LoVo (cell line): ENCODE data around the gene ZRSR2.
A peak's percentile ranks its signal among the peaks of the same experiment; 100 is the strongest.
"Not testable (repeated sequence)": the region's sequence is repeated elsewhere in the genome, so short reads cannot be mapped to it uniquely, and the experiment has no call there.

ENCODE experiments used
- DNase-seq: peaks from one replicate; pipeline ENCODE4 v3.0.0-alpha.2; 2016; ENCODE audit warnings: low spot score

ZRSR2 gene

DNA sequence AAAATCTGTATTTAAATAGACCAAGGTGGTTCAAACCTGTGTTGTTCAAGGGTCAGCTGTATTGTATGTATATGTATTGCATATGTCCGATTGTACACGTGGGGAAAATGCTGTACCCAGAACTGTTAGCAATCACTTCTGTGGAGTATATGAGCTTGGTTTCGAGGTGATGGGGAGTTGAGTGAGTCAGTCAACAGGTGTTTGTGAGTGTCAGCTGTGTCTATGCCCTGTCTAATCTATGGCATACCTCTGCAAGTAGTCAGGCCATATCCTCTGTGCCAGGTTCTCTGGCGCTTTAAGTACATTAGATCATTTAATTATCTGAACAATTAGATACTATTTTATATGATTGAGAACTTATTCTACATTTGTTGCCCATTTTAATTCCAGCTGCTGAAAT is 7.4 kb downstream of the ZRSR2 start:
- DNase-seq, result no peak

DNA sequence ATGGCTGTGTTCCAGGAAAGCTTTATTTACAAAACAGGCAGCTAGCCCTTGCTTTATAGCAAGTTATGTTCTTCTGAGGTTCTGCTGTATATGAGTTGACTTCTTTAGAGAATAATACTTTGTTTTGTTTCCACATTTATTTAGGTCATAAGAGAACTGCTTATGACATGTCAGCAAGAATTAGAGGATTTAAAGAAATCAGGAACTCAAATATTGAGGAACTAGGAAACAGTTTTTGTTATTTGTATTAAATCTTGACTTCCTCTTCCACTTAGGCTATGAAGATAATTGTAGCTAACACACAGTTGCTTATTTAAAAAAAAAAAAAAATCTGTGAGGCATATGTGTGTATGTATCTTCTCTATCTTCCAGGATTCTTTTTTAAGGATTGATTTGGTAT is 14.3 kb downstream of the ZRSR2 start:
- DNase-seq, result no peak

DNA sequence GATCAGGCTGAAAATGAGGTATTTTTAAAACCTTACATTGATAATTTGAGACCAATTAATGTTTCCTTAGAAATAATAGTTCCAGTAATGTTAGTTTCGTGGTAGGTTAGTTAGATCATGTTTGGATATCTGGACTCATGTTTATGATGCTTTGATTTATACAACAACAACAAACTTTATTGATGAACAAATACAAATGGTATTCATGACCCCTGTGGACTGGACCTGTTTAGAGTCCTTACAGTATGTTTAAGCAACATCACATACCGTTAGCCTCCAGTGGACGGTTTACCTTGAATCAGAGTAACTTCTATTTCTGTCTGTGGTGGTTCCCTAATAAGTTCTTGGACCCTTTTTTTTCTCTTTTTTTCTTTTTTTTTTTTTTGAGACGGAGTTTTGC is 18.0 kb downstream of the ZRSR2 start:
- no peak for DNase-seq

DNA sequence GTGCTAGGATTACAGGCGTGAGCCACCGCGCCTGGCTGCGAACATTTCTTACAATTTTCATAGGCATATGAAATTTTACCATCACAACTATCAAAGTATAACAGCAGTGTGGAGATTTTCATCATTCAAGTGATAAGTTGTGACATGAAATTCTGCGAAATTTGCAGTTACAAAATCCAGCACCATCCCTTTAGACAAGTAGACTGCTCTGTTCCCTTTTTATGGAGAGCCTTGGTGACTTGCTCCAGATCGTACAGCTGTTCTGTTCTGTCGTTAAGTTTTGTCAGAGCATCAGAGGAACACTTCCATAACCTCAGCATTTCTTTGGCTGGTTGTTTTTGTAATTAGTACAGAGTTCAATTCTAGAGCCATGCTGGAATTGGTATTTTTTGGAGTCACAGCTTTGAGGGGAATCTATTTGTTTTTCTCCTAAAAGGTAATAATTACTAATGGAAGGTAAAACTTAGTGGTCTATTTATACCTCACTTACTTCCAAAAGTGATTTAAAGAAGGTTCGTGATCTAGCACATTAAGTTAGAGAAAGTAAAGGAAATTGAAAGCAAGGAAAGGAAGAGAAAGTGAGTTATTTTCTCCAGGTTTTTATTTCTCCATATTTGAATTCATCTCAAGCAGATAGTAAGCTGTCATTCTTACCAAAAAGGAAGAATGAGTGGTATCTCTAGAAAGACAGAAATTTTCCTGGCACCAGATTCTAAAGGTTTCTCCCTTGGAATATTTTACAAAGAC is 22.1 kb downstream of the ZRSR2 start:
- no peak for DNase-seq

DNA sequence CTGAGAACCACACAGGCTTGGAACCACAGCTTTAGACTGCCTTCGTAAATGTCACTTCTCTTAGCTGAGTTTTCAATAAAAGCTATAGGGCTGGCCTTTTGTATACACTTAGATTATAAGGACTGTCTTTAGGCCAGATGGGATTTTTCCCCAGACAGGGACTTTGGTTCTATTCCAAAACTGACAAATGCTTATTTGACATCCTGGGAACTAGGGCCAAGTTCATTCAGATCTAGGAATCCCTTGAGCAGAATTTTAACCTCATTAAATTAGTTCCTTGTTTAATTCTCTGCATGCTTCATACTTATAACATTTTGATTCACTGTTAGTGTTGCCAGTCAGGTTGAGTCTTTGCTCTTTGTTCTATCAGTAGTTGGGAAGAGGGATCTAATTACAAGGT is 23.1 kb downstream of the ZRSR2 start:
- no peak for DNase-seq

DNA sequence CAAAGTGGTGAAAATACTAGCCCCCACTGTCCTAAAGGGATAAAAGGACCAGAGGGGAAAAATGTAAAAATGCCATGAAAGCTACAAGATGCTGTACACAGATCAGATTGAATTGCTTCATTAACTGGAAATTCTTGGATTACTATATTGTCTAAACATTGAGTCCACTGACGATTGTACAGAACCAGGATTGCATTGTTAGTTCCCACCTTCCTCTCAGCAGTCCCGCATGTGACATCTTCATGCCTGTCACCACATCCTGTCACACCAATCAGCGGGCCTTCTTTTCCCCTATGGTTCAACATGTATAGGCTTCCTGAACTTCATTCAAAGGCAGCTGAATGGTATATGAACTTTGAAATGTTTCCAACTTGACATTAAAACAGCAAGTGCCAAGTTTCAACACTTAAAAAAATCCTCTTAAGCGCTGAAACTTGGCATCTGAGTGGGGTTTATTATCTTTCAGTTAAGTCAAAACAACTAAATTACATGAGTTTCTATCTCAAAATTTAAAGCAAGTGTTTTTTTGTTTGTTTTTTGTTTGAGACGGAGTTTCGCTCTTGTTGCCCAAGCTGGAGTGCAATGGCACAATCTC is 24.6 kb downstream of the ZRSR2 start:
- DNase-seq, result no peak

DNA sequence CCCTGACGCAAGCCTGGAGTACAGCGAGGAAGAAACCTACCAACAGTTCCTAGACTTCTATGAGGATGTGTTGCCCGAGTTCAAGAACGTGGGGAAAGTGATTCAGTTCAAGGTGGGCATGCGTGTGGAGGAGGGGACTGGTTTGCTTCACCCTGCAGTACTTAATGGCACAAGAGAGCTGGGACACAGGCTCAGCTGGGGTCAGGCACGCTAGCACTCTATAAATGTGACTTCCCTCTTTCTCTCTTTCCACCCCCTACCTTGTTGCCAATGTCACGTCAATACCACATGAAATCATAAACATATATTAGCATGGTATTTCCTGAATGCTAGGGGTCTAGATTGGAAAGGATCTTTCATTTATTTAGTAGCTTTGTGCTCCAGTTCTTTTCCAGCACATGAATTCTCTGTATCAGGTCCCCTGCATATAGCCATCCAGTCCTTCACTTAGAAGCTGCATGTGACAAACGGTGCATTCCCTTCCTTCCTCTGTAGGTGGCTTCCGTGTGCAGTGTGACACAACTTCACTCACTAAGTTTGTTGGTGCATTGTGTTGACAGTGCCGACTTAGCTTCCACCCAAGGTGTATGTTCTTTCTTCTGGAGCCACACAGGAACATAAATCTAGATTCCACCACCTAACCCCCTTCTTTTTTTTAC is 25.6 kb downstream of the ZRSR2 start:
- DNase-seq, result no peak

DNA sequence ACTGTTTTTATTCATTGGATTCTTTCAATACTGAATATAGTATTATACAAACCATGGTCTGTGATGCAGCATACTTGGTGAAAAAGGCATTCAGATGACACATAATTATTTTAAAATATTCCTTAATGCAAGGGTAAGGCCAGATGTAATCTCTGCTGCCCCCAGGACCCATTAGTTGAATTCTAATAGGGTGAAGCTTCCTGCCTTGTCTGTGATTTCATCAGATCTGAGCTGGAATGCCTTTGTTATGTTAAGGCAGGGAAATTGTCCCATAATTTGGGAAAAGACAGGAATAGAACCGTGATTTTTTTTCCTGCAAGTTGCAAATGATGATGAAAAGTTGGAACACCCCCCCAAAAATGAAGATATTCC is 26.1 kb downstream of the ZRSR2 start:
- no peak for DNase-seq

DNA sequence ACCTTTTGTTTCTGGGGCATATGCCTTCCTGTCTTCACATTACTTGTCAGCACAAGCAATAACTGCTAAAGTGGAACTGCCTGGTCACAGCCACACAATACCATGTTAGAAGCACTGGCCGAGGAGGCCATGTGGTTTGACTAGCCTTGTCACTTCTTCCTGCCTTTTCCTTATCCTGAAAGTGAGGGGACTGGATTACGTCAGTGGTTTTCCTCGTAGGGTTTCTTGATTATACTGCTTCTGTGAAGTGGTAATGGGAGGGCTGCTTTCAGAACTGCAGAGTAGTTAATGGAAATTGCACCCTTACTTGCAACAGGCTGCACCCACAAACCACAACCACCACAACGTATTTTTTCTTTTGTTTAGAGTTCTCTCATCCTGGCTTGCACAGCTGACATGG is 26.6 kb downstream of the ZRSR2 start:
- no peak for DNase-seq

DNA sequence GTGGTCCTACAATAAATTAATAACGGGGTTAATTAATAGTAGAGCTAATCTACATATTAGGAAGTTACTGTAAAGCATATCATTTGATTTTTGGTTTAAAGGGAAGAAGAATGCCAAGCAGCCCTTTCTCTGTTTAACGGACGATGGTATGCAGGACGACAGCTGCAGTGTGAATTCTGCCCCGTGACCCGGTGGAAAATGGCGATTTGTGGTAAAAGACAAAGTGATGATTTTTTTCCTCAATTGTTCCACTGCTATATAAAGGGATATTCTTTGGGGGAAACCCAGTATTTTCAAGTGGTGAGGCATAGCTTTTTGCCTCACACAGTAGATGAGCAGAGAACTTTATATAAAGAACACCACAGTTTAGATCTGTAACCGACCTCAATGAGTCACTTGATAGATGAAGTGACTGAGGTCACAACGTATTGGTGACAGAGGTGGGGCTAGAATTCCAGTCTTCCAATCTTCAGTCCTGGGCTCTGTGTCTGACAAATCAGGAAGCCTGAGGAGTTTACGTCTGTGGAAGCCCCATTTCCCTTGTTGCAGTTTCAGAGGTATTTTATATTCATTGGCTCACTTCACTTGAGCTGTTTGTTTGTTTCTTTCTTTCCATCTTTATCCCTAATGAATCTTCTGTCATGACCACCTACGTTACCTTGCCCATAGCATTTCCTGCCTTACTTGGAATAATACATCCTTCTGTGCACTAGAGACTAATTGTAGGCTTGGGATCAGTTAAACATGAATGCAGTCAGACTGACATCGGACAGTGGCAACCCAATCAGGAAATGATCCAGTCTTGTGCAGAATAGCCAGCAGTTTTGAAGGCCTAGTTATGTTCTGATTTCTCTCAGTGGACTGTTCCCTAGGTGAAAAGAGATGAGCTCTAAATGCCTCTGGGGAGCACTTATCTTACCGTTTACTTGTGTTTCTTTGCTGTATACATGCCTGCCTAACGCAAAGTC is 30.1 kb downstream of the ZRSR2 start:
- DNase-seq, result no peak

DNA sequence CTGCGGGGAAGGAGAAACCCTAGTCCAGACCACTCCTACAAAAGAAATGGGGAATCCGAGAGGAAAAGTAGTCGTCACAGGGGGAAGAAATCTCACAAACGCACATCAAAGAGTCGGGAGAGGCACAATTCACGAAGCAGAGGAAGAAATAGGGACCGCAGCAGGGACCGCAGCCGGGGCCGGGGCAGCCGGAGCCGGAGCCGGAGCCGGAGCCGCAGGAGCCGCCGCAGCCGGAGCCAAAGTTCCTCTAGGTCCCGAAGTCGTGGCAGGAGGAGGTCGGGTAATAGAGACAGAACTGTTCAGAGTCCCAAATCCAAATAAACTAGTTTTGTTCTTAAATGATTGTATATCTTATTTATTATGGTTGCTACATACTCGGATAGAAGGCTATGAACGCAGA is 32.6 kb downstream of the ZRSR2 start:
- no peak for DNase-seq

DNA sequence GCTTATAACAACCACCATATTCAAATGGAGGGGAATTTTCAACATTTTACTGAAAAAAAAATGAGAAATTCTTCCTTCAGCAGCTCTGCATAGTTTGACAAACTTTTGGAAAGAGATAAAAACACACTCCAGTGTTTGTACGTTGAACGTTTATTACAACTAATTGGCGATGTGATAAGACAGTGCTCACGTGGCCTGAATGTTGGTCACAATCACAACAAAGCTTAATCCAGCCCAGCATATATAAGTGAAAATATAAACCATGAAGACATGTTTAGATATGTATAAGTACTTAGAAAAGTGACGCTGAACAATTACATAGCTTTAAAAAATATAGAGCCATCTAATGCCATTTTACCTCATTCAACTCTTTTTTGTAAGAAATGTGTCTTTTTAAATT is 35.7 kb downstream of the ZRSR2 start:
- no peak for DNase-seq

DNA sequence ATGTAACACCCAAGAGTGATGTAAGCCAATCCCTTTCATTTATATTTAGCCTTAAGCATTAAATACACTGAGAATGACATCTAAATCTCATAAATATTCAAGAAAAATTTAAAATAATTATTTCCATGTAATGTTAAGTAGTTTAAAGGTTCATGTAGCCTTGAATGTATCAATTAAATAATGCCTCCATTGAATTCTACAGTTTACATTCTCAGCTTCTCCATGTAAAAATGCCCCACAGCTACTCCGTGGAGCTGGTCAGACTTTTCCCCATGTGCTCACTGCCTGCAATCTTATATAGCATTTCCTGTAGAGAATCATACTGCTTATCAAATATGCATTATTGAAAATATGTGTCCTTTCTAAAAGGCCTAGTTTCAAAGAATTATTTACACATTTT is 38.9 kb downstream of the ZRSR2 start:
- no peak for DNase-seq

DNA sequence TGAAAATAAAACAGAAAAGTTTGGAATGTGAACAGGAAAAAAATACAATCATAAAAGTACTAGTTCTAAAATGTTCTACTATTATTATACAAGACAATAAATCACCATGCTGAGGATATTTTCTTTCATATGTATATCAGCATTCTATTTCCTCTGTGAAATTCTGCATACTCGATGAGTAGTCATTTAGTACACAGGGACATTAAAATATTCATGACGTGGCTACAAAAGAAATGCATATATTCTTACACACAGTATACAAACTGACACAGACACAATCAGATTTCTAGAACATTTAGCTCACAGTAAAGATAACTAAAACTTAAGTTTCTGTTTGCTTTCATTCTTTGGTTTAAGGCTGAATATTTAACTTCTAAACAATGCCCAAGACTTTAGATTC is 41.1 kb downstream of the ZRSR2 start:
- DNase-seq, result not testable (repeated sequence)

DNA sequence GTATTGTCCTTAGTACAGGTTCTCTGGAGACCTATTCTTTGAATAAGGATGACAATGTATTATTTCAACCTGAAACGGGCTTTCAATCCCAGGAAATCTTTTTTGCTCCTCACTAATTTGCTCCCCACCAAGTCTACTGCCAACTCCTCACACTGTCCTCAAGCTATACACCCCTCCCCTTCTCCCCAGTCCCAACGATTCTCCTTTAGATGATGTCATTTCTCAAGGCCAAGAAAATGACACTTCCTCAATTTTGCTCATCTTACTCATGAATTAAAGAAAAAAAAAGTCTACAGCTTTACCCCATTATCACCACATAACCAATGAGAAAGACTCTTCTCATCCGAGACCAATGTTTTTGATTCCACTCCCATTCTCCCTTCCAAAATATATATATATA is 43.8 kb downstream of the ZRSR2 start:
- DNase-seq, result no peak

DNA sequence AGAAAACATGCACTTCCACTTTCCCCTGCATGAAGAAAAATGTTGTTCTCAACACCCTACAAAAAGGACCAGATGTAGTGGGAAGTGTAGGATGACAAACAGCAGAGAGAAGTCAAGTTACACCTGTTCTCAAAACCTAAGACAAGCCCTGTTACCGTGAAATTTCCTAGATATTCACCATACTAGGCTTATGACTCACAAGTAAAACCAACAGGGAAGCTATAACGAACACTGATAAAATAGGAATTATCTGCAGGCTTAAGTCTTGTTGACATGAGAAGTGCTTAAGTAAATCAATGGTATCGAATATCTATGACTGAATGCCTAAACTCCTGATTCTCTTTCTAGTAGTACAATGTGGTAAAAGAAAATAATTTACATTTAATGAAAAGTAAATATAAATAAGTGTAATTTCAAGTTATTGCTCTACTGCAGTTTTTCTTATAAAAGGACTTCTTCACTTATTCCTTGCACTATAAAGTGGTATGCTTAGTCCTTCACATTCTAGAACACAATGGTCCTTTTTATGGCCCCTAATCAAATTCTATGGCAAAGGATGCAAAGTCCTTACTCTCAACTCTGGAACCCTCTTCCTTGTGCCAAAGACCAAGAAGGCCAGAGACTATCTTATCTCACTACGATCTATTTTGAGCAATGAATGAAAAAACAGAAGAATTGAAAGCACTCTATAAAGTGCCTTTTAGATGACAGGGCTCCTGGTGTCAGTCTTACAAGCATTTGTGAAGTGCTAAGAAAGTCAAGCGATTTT is 44.7 kb downstream of the ZRSR2 start:
- DNase-seq, result peak; percentile 4

DNA sequence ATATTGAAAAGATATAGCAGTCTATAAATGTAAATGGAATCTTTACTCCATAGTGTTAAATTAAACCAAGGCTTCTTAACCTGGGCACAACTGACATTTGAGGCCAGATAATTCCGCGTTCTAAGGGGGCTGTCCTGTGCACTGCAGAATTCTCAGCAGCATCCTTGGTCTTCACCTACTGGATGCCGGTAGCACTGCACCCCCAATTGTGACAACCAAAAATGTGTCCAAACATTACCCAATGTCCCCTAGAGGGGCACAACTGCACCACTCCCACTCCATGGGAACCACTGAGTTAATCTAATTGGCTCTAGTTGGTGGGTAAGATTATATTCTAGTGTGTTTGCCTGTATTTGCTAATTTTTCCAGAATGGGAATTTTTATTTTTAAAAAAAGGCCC is 47.7 kb downstream of the ZRSR2 start:
- no peak for DNase-seq

DNA sequence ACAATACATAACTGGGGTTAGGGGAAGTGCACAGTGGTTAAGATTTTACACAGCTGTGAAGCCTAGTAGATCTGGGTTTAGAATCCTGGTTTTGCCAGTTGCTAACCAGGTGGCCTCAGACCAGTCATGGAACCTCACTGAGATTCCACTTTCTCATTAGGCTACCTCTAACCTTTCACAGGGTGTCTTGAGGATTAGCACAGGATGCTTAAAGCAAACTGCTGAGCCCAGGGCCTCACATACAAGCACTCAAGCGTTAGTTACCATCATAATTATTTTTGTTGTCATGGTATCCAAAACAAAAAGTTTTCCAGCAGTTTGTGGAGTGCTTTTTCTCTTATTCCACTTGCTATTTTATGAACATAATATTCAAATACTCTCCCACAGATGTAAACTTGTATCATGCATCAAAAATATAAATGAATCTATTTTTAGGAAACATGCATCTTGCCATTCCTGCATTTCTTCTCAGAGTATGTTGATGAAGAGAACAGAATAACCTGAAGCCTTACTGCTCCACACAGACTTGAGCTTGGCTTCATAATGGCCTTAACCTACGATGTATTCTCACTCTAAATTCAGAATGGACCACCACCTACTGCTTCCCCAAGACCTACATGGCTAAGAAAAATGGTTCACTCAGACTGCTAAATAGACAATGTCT is 51.7 kb downstream of the ZRSR2 start:
- DNase-seq, result no peak

DNA sequence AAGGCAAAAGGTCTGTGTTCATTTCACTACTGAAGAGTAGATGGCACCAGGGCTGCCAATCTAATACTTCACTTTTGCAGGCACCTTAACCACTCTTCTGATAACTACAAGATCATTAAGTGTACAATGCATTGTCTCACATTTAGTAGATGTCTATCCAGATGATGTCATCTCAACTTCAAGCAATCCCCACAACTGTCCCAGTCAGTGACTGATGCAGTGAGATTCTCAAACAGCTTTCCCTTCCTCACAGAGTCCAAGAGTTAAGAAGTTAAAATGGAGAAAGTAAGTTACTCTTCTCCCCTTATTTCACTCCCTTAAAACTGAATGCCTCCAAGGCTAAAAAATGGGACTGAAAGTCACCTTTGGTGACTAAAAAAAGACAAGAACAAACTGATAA is 53.7 kb downstream of the ZRSR2 start:
- DNase-seq, result no peak

DNA sequence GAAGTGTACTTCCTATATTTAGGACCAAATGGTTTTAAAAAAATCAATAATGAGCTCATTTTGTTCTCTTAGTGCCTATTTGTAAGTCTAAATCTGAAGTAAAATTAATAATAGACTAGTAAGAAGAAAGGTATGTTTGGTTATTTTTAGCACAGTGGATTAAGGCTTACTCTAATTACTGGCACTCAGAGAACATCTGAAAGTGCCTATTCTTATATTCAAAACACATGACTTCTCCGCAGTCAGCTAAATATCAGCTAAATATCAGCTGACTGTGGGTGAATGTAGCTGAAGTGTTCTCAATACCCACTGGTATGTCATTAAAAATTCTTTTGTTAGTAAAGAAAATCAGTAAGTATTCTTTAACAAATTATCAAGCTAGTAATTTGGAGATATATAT is 58.3 kb downstream of the ZRSR2 start:
- DNase-seq, result no peak

DNA sequence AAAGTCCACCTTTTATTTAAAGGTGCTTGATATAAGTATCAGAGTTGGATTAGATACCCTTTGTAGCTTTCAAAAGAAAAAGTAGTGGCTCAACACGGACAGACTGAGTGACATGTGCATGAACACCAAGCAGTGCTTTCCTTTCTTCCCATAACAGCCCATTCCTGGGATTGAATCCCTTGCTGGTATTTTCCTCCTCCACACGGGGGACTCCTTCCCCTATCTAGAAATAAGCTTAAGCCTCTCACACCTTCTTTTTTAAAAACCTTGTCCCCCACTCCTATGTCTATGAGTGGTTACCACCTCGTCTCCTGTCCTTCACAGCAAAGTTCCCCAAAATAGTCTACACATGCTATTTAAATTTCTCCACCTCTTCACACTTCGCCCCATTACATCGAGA is 59.3 kb downstream of the ZRSR2 start:
- no peak for DNase-seq
